SH-SY5Y (cell line): ENCODE data around the gene ZBTB8A.

Experiments
- GATA2 ChIP-seq: IDR thresholded peaks from 2 replicates; pipeline ENCODE4 v1.6.1; 2011; ENCODE audit warnings: mild to moderate bottlenecking, low read depth, low read length
- GATA3 ChIP-seq: IDR thresholded peaks from 2 replicates; pipeline ENCODE4 v1.6.1; 2011; ENCODE audit warnings: low read depth, mild to moderate bottlenecking, low read length, moderate library complexity

ZBTB8A gene

DNA sequence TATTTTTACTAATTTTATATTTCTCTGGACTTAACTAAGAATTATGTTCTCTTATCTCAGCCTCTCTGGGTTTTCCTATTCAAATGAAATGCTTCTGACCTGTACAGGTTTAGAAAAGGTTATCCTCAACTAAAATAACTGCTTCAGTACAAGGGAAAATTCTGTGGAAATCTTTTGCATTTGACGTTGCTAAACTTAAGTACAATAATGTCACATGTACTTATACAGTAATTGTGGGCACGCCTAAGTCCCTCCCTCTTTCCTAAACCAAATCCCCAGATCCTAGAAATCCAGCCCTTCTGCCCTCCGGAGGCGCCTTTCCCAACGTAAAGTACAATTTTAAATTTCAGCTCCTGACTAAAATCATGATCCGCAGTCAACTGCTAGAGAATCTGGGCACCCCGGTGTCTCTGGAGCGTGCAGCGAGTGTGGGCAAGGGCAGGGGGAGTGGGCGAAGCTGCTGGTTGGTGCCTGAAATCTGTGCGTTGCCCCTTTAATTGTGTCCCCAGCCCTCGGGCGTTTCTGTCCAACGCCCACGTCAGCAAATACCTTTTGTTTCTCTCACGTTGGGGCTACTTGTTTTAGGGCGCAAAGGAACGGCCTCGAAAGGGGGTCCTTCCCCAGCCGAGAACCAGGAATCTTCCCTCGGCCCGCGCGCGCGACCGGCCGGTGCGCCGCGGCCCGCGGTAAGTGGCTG is at the start of gene ZBTB8A:
ZBTB8A (plus strand) TSS at position 541 of the 697 bp plus-strand sequence. CDS start 53,505 bp downstream, outside the sequence.
- TF ChIP-seq GATA3 (no peak), GATA2 (no peak)

DNA sequence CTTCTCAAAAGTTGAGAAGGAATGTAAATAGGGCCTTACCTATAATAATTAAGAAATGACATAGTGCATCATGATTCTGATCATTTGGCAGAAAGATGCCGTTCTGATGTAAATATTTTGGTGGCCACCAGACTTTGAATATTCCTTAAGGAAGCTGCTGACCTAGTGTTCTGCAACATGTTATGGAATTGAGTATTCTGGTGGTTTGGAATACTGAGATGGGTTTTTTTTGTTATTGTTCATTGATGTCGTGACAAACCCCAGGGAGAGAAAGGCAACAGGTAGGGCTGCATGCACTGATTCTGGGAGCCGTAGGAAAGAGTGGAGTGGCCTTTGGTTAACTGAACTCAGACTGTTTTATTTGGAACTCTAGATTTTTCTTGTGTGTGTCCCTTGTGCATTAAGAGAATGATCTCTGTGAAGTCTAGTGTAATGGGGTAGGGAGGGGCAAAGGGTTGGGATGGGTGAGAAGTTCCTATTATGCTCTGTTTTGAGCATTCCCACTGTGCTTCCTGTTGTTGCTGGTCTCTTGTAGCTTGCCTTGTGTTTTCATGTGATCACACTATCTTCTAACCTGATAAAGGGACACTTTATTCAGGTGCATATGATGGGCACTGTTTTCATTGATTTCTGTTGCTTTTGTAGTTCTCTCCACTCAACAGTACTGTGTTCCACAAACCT is 49.3 kb upstream of the ZBTB8A start:
- TF ChIP-seq GATA3, result no peak
- no peak for TF ChIP-seq GATA2

DNA sequence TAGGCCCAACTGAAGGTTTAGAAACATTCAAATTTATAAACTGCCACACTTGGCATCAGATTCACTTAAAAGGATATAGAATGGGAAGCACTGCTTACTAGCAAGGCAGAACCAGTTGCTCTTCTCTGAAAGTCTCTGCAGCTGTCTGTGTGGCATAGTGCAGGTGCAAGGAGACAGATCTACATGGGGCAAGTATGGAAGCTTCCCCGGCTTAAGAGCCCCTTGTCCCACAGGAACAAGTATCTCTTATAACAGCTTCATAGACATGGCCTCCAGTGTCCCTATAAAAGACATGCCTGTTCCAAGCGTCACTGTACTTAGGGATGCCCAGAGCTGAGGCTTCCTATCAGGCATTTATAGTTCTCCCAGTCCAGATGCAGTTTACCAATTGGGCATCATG is 47.8 kb upstream of the ZBTB8A start:
- no peak for TF ChIP-seq GATA3
- TF ChIP-seq GATA2, result no peak

DNA sequence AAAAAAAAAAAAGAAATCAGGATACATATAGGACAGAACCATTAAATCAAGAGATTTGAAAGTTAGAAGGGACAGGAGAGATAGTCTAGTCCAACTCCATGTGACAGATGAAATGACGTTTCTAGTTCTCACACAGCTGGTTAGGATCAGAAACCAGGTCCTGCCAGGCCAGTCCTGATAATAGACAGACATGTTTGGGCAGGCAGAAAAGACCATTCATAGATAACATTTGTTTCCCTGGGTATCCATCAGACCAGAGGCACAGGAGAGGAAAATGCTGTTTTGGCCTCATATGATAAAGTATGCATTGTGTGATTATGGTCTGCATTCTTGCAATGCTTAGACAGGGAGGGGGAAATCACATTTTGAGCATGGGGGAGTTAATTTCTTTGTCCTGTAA is 45.0 kb upstream of the ZBTB8A start:
- TF ChIP-seq GATA3 (peak; percentile 57; the same call in 1 of the 2 replicates), GATA2 (peak; percentile 91)

DNA sequence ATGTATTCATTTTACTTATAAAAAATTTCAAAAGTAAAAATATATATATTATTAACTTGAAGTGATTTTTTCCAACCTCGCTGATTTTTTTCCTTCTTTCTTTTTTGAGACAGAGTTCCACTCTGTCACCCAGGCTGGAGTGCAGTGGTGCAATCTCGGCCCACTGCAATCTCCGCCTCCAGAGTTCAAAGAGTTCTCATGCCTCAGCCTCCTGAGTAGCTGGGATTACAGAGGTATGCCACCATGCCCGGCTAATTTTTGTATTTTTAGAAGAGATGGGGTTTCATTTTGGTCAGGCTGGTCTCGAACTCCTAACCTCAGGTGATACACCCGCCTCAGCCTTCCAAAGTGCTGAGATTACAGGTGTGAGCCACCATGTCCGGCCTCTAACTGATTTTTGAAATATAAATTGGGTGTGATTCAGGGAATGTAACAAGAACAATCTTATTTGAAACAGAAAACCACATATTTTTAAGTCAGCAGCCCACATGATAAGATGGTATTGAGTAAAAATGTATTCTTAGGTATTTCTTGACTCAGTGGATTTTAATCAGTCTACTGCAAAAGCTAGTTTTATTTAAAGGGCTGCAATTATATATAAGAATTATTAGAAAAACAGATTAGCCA is 44.4 kb upstream of the ZBTB8A start:
- TF ChIP-seq GATA2 (no peak), GATA3 (no peak)

DNA sequence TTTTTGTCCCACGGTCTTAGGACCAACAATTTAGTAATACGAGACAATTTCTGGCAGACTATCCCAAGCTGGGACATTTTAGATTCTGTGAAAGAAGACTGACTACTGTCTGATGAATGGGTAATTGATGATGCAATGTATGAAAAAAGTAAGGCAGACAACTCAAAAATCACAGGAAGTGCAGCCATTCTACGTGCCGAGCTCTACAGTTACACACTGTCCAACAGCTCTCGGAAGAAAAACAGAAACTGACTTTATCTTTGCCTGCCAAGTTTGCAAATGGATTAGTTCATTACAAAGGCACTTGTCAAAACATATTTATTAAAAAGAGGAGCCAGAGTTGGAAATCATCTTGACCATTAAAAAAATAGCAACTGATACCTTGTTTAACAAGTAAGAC is 43.1 kb upstream of the ZBTB8A start:
- TF ChIP-seq GATA2 (no peak), GATA3 (no peak)

DNA sequence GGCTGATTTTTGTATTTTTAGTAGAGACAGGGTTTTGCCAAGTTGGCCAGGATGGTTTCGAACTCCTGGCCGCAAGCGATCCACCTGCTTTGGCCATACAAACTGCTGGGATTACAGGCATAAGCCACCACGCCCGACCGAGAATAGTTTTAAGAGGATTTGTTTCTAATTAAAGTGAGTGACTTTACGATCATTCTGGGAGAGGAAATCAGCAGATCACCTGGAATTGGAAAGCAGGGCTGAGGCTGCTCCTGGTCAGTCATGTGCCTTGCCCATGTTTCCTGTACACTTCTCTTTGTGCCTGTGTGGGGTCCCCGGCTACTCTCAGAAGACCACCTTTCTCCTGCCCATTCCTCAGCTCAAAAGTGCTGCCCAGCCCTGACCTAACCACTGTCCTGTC is 40.5 kb upstream of the ZBTB8A start:
- TF ChIP-seq GATA2, result no peak
- no peak for TF ChIP-seq GATA3

DNA sequence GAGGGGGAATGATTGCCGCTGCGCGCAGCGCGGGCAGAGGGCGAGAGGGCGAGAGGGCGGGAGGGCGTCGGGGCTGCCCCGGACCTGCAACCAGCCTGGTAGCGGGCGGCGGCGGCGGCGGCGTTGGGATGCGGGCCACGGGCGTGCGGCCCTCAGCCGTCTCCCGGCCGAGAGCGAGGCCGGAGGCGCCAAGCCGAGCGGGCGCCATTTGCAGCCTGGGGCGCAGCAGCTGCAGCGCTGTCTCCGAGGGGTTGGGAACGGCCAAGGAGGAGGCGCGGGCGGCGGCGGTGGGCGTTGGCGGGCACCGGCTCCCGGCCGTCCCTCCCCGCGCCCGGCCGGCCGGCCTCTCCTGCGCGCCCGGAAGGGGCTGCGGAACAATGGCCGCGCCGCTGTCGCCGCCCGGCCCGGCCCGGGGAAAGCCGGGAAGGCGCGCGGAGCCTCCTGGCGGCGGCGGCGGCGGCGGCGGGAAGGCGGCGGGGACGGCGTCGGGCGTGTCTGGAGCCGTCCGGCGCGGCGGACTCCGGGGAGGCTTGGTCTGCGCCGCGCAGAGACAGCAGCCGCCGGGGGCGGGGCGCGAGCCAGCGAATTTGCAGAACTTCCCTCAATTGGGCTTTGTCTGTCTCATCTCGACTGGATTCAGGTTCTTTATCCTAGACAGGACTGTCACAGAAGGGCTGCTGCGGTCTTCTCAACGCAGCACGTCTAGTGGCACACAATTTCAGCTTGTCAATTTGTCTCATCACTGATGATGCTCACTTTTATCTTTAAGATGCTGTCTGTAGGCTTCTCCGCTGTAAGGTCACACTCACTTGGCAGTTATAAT is 38.6 kb upstream of the ZBTB8A start:
- TF ChIP-seq GATA3 (no peak), GATA2 (no peak)

DNA sequence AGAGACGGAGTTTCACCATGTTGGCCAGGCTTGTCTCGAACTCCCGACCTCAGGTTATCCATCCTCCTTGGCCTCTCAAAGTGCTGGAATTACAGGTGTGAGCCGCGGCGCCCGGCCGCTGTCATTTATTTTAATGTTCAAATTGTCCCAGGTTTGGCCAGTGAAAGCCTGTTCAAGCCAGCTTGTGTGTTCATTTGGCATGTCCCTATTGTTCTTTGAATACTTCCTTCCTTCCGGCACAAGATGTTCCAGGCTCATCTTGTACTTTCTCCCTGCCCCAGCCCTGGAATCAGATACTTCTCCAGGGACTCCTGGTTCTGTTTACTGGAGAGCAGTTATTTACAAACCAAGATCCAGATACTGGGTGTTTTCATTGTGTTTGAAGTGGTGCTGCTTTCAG is 37.4 kb upstream of the ZBTB8A start:
- TF ChIP-seq GATA3 (no peak), GATA2 (no peak)

DNA sequence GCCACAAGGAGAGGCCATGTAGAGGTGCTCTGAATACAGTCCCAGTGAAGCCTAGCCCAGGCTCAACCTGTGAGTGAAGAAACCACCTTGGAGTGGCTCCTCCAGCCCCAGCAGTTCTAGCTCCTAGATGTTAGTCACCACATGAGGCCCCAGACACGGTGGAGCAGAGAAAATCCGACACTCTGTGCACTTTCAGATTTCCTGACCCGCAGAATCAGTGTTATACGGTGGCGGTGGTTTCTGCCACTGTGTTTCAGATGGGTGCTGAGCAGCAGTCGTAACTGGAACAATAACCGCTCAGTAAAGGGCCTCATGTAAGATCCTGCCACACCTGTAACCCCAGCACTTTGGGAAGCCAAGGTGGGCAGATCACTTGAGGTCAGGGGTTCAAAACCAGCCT is 36.1 kb upstream of the ZBTB8A start:
- TF ChIP-seq GATA3 (no peak), GATA2 (no peak)

DNA sequence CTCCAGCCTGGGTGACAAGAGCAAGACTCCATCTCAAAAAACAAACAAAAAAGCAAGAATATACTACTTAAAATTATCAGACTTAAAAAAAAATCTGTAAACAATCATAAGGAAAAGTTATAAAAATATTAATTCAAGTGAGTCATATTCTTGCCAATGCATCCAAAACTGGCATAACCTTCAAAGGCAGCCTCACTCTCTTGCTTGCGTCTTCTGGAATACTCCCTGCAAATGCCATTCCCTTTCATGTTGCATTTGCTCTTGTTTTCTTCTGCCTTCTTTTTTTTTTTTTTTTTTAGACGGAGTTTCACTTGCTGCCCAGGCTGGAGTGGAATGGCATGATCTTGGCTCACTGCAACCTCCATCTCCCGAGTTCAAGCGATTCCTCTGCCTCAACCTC is 32.2 kb upstream of the ZBTB8A start:
- no peak for TF ChIP-seq GATA2

DNA sequence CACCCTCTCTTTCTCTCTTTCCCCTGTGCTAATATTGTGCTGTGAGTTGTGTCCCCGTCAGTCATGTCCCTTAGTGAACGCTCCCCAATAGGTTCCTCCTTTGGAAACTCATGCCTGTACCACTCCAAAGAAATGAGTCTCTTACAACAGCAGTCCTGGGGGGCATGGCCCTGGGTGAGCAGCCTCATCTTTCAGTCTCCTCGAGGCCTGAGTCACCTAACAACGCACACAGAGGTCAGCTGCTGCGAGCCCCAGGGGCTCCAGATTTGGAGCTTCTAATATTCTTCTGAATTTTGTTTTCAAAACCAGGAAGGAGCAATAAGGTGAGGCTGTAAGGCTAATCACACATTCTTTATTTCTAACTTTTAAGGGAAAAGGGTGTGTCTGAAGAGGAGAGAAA is 30.5 kb upstream of the ZBTB8A start:
- TF ChIP-seq GATA2 (no peak), GATA3 (no peak)

DNA sequence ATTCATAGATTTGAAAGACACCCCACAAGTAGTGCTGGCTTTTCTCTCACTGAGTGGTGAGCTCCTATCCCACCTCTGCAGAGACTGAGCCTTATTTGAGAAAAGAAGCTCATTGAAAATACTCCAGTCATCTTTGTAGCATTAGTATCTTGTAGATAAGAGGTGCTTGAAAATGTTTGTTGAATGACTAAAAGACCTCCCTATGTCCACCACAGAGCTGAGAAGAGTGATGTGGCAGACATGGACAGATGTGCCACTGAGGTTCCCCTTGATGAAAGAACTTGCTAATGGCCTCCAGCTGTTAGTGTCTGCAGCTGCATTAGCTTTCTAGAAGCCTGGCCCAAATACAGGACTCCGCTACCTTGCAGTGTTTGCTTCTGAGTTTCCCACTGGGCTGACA is 29.3 kb upstream of the ZBTB8A start:
- TF ChIP-seq GATA2 (no peak), GATA3 (no peak)

DNA sequence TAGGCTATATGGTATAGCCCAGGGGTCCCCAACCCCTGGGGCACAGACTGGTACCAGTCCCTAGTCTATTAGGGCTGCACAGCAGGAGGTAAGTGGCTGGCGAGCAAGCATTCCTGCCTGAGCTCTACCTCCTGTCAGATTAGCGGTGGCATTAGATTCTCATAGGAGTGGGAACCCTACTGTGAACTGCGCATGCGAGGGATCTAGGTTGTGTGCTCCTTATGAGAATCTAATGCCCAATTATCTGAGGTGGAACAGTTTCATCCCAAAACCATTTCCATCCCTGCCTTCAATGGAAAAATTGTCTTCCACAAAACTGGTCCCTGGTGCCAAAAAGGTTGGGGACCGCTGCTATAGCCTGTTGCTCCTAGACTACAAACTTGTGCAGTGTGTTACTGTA is 22.8 kb upstream of the ZBTB8A start:
- TF ChIP-seq GATA3 (no peak), GATA2 (no peak)
